H1 (cell line): ENCODE data around the gene DLEC1. TPM values are rescaled to one million over a fixed set of nuclear protein-coding genes. Genes with fewer than 3 reads are reported as not detected.

Source experiments
- CTCF ChIA-PET: fragments of 300-600 bp; sonication (Branson Sonifier 250); formaldehyde crosslinking; loops from one replicate; lab custom pipeline; 2021; ENCODE audit not compliant: partially characterized antibody; lab: Charles Lee
- POLR2A ChIA-PET: fragments of 300-600 bp; sonication (Branson Sonifier 250); formaldehyde crosslinking; loops from one replicate; lab custom pipeline; 2021; ENCODE audit warnings: inconsistent platforms; ENCODE audit not compliant: partially characterized antibody; lab: Charles Lee
- DNase-seq, 2 experiments: peaks; one replicate each; pipeline versions ENCODE4 v3.0.0 to v3.0.0-alpha.2; 2010 to 2022; ENCODE audit warnings: low spot score in 2 of 2, low read depth in 1 of 2, mixed read lengths in 1 of 2
- FAIRE-seq: peaks from 2 replicates; lab custom pipeline; 2011; peaks lifted over from hg19 to GRCh38; lab: Jason Lieb, UNC
- H2AFZ ChIP-seq: 2 replicates; pipeline ENCODE4 v1.8.1; 2012; ENCODE audit warnings: low read length, inconsistent platforms
- H2AK5ac ChIP-seq: 2 replicates; pipeline ENCODE4 v1.6.1; 2013; ENCODE audit warnings: low read depth, low read length
- H2BK120ac ChIP-seq: replicated peaks from 2 replicates; pipeline ENCODE3; 2013; ENCODE audit warnings: low read depth, low read length, inconsistent platforms
- H2BK12ac ChIP-seq: 2 replicates; pipeline ENCODE4 v1.6.1; 2013; ENCODE audit warnings: low read depth, low read length
- H2BK15ac ChIP-seq: 2 replicates; pipeline ENCODE4 v1.6.1; 2013; ENCODE audit warnings: low read length
- H2BK20ac ChIP-seq: 2 replicates; pipeline ENCODE4 v1.6.1; 2013; ENCODE audit warnings: low read length
- H2BK5ac ChIP-seq: 2 replicates; pipeline ENCODE4 v1.6.1; 2013; ENCODE audit warnings: low read depth, low read length
- H3K14ac ChIP-seq: 2 replicates; pipeline ENCODE4 v1.6.1; 2013; ENCODE audit warnings: inconsistent platforms; ENCODE audit not compliant: insufficient read length
- H3K18ac ChIP-seq: 2 replicates; pipeline ENCODE4 v1.6.1; 2013; ENCODE audit warnings: low read length; ENCODE audit errors: extremely low read depth
- H3K23ac ChIP-seq: 2 replicates; pipeline ENCODE4 v1.6.1; 2013; ENCODE audit warnings: inconsistent platforms; ENCODE audit not compliant: insufficient read length
- H3K23me2 ChIP-seq: 2 replicates; pipeline ENCODE4 v1.6.1; 2013; ENCODE audit warnings: low read depth, low read length
- H3K27ac ChIP-seq: 2 replicates; pipeline ENCODE4 v1.6.1; 2011; ENCODE audit warnings: low read depth, low read length, inconsistent platforms
- H3K27me3 ChIP-seq, 4 experiments: replicated peaks in 1 of 4; 1 replicate in 1 of 4; 2 replicates in 3 of 4; pipeline versions ENCODE4 v1.6.1 to v1.8.1; 2011 to 2013; ENCODE audit warnings: low read length in 3 of 4, mild to moderate bottlenecking in 3 of 4, inconsistent platforms in 2 of 4, mixed read lengths in 2 of 4, moderate library complexity in 1 of 4; ENCODE audit not compliant: control insufficient read depth in 3 of 4, insufficient read depth in 3 of 4; ENCODE audit errors: extremely low read depth in 1 of 4
- H3K36me3 ChIP-seq, 4 experiments: 2 replicates each; pipeline versions ENCODE4 v1.6.1 to v1.8.1; 2011 to 2013; ENCODE audit warnings: mild to moderate bottlenecking in 4 of 4, low read length in 3 of 4, moderate library complexity in 2 of 4, control low read depth in 1 of 4, inconsistent platforms in 1 of 4; ENCODE audit not compliant: insufficient read depth in 4 of 4, control insufficient read depth in 2 of 4
- H3K4ac ChIP-seq: replicated peaks from 2 replicates; pipeline ENCODE3; 2013; ENCODE audit warnings: low read length, low read depth, mixed read lengths, inconsistent platforms; ENCODE audit not compliant: insufficient read length
- H3K4me1 ChIP-seq, 4 experiments: replicated peaks in 1 of 4; 1 replicate in 1 of 4; 2 replicates in 3 of 4; pipeline versions ENCODE4 v1.6.1 to v1.8.1; 2011 to 2013; ENCODE audit warnings: low read length in 3 of 4, inconsistent platforms in 2 of 4, mixed read lengths in 1 of 4; ENCODE audit not compliant: insufficient read depth in 4 of 4, control insufficient read depth in 3 of 4
- H3K4me2 ChIP-seq, 2 experiments: 2 replicates each; pipeline versions ENCODE4 v1.6.1 to v1.8.1; 2011 to 2013; ENCODE audit warnings: low read depth in 2 of 2, low read length in 2 of 2, control low read depth in 1 of 2, inconsistent platforms in 1 of 2, mild to moderate bottlenecking in 1 of 2; ENCODE audit not compliant: insufficient read depth in 1 of 2
- H3K4me3 ChIP-seq, 4 experiments: fragments of 200-600, 300-600 bp in 1 of 4; sonication (generic), shearing (Covaris generic), sonication (Bioruptor Twin) in 1 of 4; 2 replicates each; pipeline versions ENCODE4 v1.5.1 to v1.8.1; 2011 to 2016; ENCODE audit warnings: low read length in 4 of 4, low read depth in 3 of 4, control low read depth in 2 of 4, inconsistent platforms in 2 of 4, mild to moderate bottlenecking in 2 of 4, mixed read lengths in 1 of 4, moderate library complexity in 1 of 4; ENCODE audit not compliant: insufficient read depth in 2 of 4; ENCODE audit errors: extremely low read depth in 1 of 4
- H3K56ac ChIP-seq: replicated peaks from 2 replicates; pipeline ENCODE3; 2013; ENCODE audit warnings: low read depth, mild to moderate bottlenecking, mixed read lengths, low read length, inconsistent platforms; ENCODE audit not compliant: insufficient read length
- H3K79me1 ChIP-seq: 2 replicates; pipeline ENCODE4 v1.6.1; 2013; ENCODE audit warnings: low read depth, low read length, control low read depth
- H3K79me2 ChIP-seq, 2 experiments: 2 replicates each; pipeline versions ENCODE4 v1.6.1 to v1.8.1; 2012 to 2013; ENCODE audit warnings: low read length in 2 of 2, mild to moderate bottlenecking in 2 of 2, inconsistent platforms in 1 of 2; ENCODE audit not compliant: insufficient read depth in 2 of 2, control insufficient read depth in 1 of 2
- H3K9ac ChIP-seq, 4 experiments: replicated peaks in 1 of 4; 1 replicate in 1 of 4; 2 replicates in 3 of 4; pipeline versions ENCODE4 v1.6.1 to v1.8.1; 2011 to 2013; ENCODE audit warnings: low read depth in 3 of 4, low read length in 3 of 4, control low read depth in 2 of 4, mild to moderate bottlenecking in 2 of 4, moderate library complexity in 2 of 4, inconsistent platforms in 1 of 4; ENCODE audit errors: extremely low read depth in 1 of 4
- H3K9me3 ChIP-seq, 2 experiments: 2 replicates each; pipeline versions ENCODE4 v1.6.1 to v1.8.1; 2012 to 2013; ENCODE audit warnings: mild to moderate bottlenecking in 2 of 2, moderate library complexity in 2 of 2, control low read depth in 1 of 2, inconsistent platforms in 1 of 2, low read depth in 1 of 2, low read length in 1 of 2, mixed read lengths in 1 of 2; ENCODE audit not compliant: insufficient read depth in 2 of 2
- H4K20me1 ChIP-seq, 2 experiments: replicated peaks in 1 of 2; 2 replicates each; pipeline versions ENCODE3 to v1.8.1; 2011 to 2013; ENCODE audit warnings: inconsistent platforms in 2 of 2, low read length in 2 of 2, mild to moderate bottlenecking in 1 of 2; ENCODE audit not compliant: insufficient read depth in 2 of 2, control insufficient read depth in 1 of 2
- H4K5ac ChIP-seq: 2 replicates; pipeline ENCODE4 v1.6.1; 2013; ENCODE audit warnings: low read length, low read depth, mixed read lengths, inconsistent platforms; ENCODE audit not compliant: insufficient read length
- H4K8ac ChIP-seq: 2 replicates; pipeline ENCODE4 v1.8.0; 2013; ENCODE audit warnings: mild to moderate bottlenecking, moderate library complexity, low read length, inconsistent platforms; ENCODE audit not compliant: insufficient read depth; ENCODE audit errors: extremely low read depth
- H4K91ac ChIP-seq: replicated peaks from 2 replicates; pipeline ENCODE3; 2013; ENCODE audit warnings: low read length, mixed read lengths, inconsistent platforms; ENCODE audit not compliant: insufficient read length
- BACH1 ChIP-seq: IDR thresholded peaks from 2 replicates; pipeline ENCODE4 v1.6.1; 2012; ENCODE audit warnings: low read length, improper control_type of control experiment
- FOSL1 ChIP-seq: IDR thresholded peaks from 2 replicates; pipeline ENCODE4 v1.6.1; 2011; ENCODE audit warnings: mild to moderate bottlenecking, low read depth, low read length, moderate library complexity; ENCODE audit not compliant: insufficient read depth
- KDM4A ChIP-seq: IDR thresholded peaks from one replicate; pipeline ENCODE4 v1.7.1; 2012; ENCODE audit warnings: low read depth, mild to moderate bottlenecking, moderate library complexity, low read length, inconsistent platforms; ENCODE audit not compliant: severe bottlenecking
- POLR2A ChIP-seq, 2 experiments: IDR thresholded peaks; 1 replicate in 1 of 2; 2 replicates in 1 of 2; pipeline ENCODE4 v1.6.1; 2011; ENCODE audit warnings: low read depth in 2 of 2, low read length in 2 of 2, mild to moderate bottlenecking in 2 of 2; ENCODE audit errors: control extremely low read depth in 1 of 2
- SIX5 ChIP-seq: IDR thresholded peaks from 2 replicates; pipeline ENCODE4 v1.6.1; 2011; ENCODE audit warnings: mild to moderate bottlenecking, low read depth, low read length
- TAF7 ChIP-seq: optimal IDR thresholded peaks from 2 replicates; pipeline ENCODE3; 2011; ENCODE audit warnings: low read depth, mild to moderate bottlenecking, inconsistent platforms, low read length, moderate library complexity, borderline replicate concordance
- YY1 ChIP-seq: IDR thresholded peaks from 2 replicates; pipeline ENCODE4 v1.6.1; 2011; ENCODE audit warnings: low read depth, mild to moderate bottlenecking, low read length
- WGBS, 2 experiments: shearing (Covaris generic) in 1 of 2; methylation state at CpG; one replicate each; pipeline versions ENCODE4 v1.1.6 to v1.1.7; 2013 to 2015; ENCODE audit warnings: low lambda C conversion rate in 2 of 2, mixed read lengths in 2 of 2, inconsistent platforms in 1 of 2, low coverage in 1 of 2, missing lambda C conversion rate in 1 of 2; ENCODE audit not compliant: insufficient replicate concordance in 2 of 2, insufficient coverage in 1 of 2, insufficient read length in 1 of 2; ENCODE audit errors: extremely low coverage in 1 of 2, missing lambda C conversion rate in 1 of 2; 5-methylcytosine and 5-hydroxymethylcytosine counted together
- polyA plus RNA-seq, 7 experiments: library from polyadenylated mRNA; depleted of rRNA in 3 of 7; stranded (reverse) in 5 of 7; unstranded in 2 of 7; fragments of >200 nt in 5 of 7; fragments of 200-250 nt in 2 of 7; gene quantifications; 1 replicate in 5 of 7; 2 replicates in 1 of 7; 4 replicates in 1 of 7; pipeline versions ENCODE4 v1.2.1 to v1.2.3, GENCODE V29; 2011 to 2013; ENCODE audit warnings: missing spikeins in 2 of 7, mixed read lengths in 2 of 7
- total RNA-seq: library from RNA; stranded (reverse); fragmentation: NEBNext Ultra II Directional; extraction: Animal tissue kit (Norgen Biotek cat#: 25700); gene quantifications from 2 replicates; pipeline ENCODE4 v1.2.1, GENCODE V29; 2021

The DLEC1 gene
- total and polyA plus RNA-seq, 2 of the 8 experiments (the other 6 are each of a cell fraction or from before 2014, with no cell fraction given): 0.26 to 0.76 TPM

DNA sequence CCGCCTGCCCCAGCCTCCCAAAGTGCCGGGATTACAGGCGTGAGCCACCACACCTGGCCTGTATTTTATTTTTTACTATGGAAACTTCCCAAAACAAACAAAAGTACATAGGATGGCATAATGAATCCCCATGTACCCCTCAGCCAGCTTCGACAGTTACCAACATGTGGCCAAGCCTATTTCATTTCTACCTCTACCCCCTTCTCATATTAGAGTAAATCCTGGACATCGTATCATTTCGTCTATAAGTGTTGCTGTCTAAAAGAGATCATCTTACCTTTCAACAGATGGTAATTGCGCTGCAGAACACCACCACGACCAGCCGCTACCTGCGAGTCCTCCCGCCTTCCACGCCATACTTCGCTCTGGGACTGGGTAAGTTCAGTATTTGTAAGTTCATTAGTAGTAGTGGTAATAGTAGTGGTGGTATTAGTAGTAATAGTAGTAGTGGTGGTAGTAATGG lies 44.9 kb downstream of the DLEC1 start:
- H4K5ac ChIP-seq: no peak overlapping the region
- DNase-seq (no peak), FAIRE-seq (no peak)
- H3K4me2 ChIP-seq: no peak overlapping the region
- POLR2A ChIA-PET: interaction anchor here (1.0 kb wide), 1 partner anchor 14 kb away, joined by 3 read pairs; no protein-coding TSS in a partner anchor
- no peaks in the 10 kb centered on the region for H3K79me2 ChIP-seq
- H3K4ac ChIP-seq: no peak overlapping the region
- H4K20me1 ChIP-seq: no peaks in the 10 kb centered on the region
- H3K79me1 ChIP-seq: no peaks in the 10 kb centered on the region
- no peak overlapping the region for H3K27ac ChIP-seq
- H3K23me2 ChIP-seq: peaks cover 4% of the 10 kb centered on the region; the same call in 1 of the 2 replicates
- H3K9me3 ChIP-seq: peaks cover 8% of the 10 kb centered on the region in 2 experiments
- no peak overlapping the region for H3K56ac ChIP-seq
- H3K4me3 ChIP-seq: peak overlapping the region in 1 of 4 experiments; percentile 13; a peak in 1 of 8 replicates
- H3K14ac ChIP-seq: no peak overlapping the region
- H3K36me3 ChIP-seq: no peaks in the 10 kb centered on the region
- no peak overlapping the region for H4K8ac ChIP-seq
- no peak overlapping the region for H2BK15ac ChIP-seq
- H3K9ac ChIP-seq: no peak overlapping the region
- CTCF ChIA-PET: interaction anchor here (1.1 kb wide), 1 partner anchor 34 kb away, joined by 3 read pairs; no protein-coding TSS in a partner anchor
- no peak overlapping the region for H2AFZ ChIP-seq
- H3K27me3 ChIP-seq: no peaks in the 10 kb centered on the region
- WGBS, 2 experiments: 89% methylated on average over 13 of the region's 13 CpGs; no CpG with 5 or more reads in 1 of the 2 experiments
- no peak overlapping the region for H2BK120ac ChIP-seq
- no peak overlapping the region for H3K18ac ChIP-seq
- no peak overlapping the region for H2BK20ac ChIP-seq
- no peak overlapping the region for H2BK5ac ChIP-seq
- no peak overlapping the region for H3K23ac ChIP-seq
- H2AK5ac ChIP-seq: no peak overlapping the region
- no peaks in the 10 kb centered on the region for H3K4me1 ChIP-seq
- no peak overlapping the region for H2BK12ac ChIP-seq
- H4K91ac ChIP-seq: no peak overlapping the region
- TF ChIP-seq TAF7 (no peak), YY1 (no peak), BACH1 (no peak), FOSL1 (no peak), KDM4A (no peak), POLR2A (IDR thresholded peaks at IDR 0.05; ENCODE audit: control extremely low read depth in 1 of 2, low read depth in 2 of 2, low read length in 2 of 2) (no peak), SIX5 (no peak)
